Activated CD8-positive, alpha-beta memory T cell treated with anti-CD3 and anti-CD28 coated beads for 48 hours (primary cell): ENCODE results near the gene FN3KRP.

ENCODE experiments used
- DNase-seq, 3 experiments: peaks; one replicate each; pipeline ENCODE4 v3.0.0-alpha.2; 2020; ENCODE audit warnings: low read depth in 2 of 3, low spot score in 2 of 3

Gene FN3KRP, protein sequence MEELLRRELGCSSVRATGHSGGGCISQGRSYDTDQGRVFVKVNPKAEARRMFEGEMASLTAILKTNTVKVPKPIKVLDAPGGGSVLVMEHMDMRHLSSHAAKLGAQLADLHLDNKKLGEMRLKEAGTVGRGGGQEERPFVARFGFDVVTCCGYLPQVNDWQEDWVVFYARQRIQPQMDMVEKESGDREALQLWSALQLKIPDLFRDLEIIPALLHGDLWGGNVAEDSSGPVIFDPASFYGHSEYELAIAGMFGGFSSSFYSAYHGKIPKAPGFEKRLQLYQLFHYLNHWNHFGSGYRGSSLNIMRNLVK

DNA sequence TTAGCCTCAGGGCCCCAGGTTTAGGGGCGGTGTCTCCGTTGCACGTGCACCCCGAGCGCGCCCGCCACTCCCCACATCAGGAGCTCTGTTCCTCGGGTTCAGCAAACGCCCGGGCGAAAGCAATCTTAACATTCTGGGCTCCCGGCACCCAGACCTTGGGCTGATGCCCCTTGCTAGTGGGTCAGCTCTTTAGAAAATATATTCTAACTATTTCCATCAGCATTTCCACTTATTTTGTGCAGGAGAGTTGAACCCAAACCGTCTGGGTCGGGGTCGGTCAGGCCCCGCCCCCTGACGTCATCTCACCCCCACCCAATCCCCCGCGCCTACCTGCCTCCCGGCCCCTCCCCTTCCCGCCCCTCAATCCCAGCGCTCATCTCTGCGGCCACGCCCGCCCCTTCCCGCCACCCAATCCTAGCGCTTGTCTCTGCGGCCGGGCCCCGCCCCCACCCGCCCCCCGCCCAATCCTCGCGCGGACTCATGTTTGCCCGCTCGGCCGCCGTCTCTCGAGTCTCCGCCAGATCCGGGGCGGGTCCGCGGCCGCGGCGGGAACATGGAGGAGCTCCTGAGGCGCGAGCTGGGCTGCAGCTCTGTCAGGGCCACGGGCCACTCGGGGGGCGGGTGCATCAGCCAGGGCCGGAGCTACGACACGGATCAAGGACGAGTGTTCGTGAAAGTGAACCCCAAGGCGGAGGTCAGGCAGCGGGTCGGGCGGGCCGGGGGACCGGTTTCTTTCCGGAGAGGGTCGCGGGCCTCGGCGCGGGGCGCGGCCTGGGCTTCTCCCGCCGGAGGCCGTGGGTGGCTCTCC lies at the start of gene FN3KRP:
Gene FN3KRP, plus strand, starts transcription at position 504 of the 808 bp plus-strand sequence. Its CDS starts 50 bp downstream, at position 554.
- DNase-seq: peak; percentile 55 to 75 (median 71)

DNA sequence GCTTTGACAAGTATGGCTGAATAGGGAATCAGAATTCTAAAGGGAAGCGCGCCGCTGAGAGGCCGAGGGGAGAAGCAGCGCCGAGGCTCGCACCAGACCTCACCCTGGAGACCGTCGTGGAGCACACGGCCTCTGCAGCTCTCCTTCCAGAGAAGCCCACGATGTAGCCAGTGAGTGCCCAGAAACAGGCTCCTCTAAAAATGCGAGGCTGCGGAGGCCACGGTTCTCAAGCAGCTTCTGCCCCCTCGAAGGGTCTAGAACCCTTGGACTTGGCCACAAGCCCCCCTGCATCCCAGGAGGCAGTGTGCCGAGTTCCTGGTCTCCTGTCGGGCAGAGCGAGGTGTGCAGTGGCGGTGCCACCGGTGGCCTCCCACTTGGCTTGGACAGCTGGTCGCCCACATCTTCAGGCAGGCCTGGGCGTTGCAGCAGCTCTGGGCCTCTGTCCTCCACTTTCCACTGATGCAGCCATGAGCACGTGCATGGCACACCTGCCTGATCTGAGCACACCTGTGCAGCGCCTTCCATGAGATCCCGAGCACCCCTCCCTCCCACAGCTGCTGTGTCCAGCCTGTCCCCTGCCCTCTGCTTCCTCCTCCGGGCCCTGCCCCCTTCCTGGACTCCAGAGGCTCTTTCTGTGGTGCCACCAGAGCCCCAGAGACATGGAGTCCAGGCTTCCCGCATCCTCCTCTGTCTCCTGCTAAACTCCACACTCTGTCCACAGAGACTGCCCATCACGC lies 49.4 kb upstream of the FN3KRP start:
- no peak for DNase-seq

DNA sequence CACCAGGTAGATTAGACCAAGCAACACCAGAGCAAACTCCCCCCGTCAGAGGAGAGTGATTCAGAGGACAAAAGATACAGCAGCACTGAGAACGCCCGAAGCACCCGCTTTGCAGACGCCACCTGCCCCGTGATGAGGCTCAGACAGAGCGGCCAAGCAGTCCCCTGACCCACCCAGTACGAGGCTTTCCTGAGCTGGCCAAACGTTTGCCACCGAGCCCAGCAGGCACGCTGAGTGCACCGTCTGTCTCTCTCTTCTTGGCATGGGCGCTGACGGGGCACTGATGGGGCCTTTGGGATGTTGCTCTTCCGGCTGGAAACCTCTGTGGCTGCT lies 48.9 kb upstream of the FN3KRP start:
- DNase-seq: no peak

DNA sequence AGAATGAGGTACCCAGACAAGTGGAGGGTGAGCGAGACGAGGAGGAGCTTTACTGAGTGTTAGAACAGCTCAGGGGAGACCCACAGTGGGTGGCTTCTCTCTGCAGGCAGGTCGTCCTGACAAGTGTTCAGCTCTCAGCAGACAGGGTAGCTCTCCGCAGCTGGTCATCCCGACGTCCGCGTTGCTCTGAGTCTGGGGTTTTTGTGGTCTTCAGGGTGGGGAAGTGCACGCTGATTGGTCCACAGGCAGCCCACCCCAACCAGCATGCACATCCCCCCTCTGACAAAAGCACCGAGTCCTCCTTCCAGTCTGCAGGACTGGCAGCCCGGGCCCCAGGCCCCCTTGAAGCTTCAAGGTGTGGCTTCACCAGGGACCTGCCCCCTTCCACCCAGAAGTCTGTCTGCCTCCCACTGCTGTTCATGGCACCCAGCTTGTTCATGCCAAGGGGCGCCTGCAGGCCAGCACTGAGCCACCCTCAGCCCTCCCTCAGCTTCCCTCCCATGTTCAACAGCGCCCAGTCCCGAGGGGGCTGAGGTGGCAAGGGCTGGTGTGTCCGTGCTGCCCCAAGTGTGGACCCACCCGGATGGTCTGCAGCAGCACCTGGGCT lies 48.4 kb upstream of the FN3KRP start:
- no peak for DNase-seq

DNA sequence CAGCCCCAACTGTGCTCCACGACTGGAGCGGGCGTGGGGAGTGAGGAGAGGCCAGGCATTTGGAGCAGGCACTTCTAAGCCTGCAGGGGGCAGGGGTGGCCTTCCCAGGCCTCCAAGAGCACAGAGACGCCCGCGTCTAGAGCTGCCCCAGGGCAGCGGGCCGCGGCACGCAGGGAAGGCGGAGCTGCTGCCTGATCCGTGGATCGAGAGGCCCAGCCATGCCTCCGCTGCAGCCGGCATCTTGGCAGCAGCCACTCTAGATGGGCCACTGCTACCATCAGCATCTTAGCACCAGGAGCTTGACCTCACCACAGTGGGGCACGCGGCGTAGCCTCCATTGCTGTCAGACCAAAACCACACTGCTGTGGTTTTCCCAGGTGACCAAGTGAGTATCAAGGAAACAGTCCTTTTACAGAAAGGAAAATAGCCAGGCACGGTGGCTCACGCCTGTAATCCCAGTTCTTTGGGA lies 47.8 kb upstream of the FN3KRP start:
- DNase-seq: no peak

GRCh38 chr17:82670661-82671450 lies 45.6 kb upstream of the FN3KRP start:
- no peak for DNase-seq

- no peak for DNase-seq
These were observed 41.6 kb upstream of the FN3KRP start for GRCh38 chr17:82674656-82675475.

- no peak for DNase-seq
These were observed 40.8 kb upstream of the FN3KRP start for GRCh38 chr17:82675476-82676245.

GRCh38 chr17:82677353-82677925 lies 39.1 kb upstream of the FN3KRP start:
- DNase-seq: no peak

GRCh38 chr17:82678265-82678891 lies 38.1 kb upstream of the FN3KRP start:
- no peak for DNase-seq

GRCh38 chr17:82679586-82680465 lies 36.7 kb upstream of the FN3KRP start:
- DNase-seq: no peak

- no peak for DNase-seq
These were observed 35.0 kb upstream of the FN3KRP start for GRCh38 chr17:82681547-82681946.

DNA sequence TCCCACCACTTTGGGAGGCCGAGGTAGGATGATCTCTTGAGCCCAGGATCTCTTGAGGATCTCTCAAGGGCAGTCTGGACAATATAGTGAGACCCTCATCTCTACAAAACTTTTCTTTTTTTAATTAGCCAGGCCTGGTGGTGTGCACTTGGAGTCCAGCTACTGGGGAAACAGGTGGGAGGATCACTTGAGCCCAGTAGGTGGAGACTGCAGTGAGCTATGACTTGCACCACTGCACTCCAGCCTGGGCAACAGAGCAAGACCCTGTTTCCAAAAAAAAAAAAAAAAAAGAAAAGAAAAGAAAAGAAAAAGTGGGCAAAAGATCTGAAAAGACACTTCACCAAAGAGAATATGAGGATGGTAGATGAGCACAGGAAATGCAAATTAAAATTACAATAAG lies 33.0 kb upstream of the FN3KRP start:
- no peak for DNase-seq

DNA sequence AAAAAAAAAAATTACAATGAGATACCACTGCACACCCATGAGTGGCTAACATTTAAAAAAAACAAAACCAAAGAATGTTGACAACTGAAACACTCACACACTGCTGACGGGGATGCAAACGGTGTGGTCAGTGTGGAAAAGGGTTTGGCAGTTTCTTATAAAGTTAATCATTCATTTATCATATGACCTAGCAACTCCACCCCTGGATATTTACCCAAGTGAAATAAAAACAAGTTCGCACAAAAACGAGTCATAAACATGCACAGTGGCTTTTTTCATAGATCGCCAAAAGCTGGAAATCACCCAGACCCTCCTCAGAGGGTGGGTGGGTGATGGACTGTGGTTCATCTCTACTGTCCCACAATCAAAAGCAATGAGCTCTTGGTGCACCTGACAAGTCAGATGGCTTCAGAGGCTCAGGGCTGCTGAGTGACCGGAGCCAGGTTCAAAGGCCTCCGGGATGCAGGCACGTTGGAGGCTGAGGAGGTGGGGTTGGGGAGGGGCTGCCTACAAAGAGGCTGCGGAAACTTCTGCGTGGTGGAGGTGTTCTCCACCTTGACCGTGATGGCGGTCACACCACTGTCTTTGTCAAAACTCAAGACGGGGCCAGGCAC lies 32.2 kb upstream of the FN3KRP start:
- DNase-seq: no peak

DNA sequence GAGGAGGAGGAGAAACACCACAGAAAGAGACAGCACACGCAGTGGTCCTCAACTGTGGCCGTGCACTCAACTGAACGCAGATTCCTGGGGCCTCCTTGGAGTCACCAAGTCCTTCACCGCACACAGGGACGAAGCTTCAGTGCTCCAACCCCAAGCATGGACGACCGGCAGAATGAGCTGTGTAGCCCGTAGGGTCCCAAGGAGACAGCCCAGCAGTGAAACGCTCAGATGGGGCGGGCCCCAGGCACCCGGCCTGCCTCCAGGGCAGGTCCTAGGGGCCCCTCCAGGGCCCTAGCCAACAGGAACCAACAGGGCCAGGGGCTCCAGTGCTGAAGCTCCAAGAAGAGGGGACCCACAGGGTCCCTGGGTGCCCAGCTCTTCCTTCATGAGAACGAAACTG lies 31.2 kb upstream of the FN3KRP start:
- DNase-seq: no peak

DNA sequence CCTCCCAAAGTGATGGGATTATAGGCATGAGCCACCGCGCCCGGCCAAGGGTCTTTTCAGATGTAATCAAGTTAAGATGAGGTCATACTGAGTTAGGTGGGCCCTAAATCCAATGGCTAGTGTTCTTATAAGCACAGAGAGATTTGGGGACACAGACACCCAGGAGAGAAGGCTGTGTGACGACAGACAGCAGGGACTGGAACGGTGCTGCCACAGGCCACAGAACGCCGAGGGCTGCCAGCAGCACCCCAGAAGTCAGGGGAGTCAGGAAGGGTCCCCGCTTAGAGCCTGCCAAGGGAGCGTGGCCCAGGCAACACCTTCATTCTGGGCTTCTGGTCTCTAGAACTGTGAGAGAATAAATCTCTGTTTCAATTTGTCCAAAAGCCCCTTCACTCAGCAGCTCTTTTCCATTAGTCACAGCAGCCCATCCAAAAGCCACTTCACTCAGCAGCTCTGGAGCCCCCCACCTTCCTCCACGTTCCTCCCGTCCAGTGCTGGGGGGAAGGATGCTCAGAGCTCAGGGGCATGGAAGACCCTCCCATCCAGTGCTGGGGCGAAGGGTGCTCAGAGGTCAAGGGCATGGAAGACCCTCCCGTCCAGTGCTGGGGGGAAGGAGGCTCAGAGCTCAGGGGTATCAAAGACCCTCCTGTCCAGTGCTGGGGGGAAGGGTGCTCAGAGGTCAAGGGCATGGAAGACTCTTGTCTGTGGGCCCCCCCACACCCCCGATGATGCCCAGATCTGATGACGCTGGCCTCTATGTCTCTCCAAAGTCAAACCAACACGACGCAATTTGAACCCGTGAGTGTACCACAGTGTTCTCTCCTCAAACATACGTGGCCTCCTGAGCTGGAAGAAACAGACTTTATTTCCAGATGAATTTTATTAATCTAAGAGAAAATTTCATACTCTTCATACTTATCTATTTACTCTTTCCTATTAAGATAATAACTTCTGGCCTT lies 29.9 kb upstream of the FN3KRP start:
- DNase-seq: no peak
